ENCODE data around the gene FNBP1.

Gene FNBP1

GRCh38 chr9:129873563-129874190, 169.3 kb downstream of the FNBP1 start:
- in situ Hi-C loops (cut with HindIII; ENCODE audit: low sequenced_read_pairs): no loop called here
- no peak overlapping the region for H3K4me3 ChIP-seq (ENCODE audit: low read depth, low read length)
- TF ChIP-seq CTCF (IDR thresholded peaks at IDR 0.05; ENCODE audit: low read depth, low read length, missing control alignments): no peak
- DNase-seq (ENCODE audit: low read depth): no peak

GRCh38 chr9:129871046-129871445, 171.9 kb downstream of the FNBP1 start:
- TF ChIP-seq CTCF (IDR thresholded peaks at IDR 0.05; ENCODE audit: low read depth, low read length, missing control alignments): no peak
- no peak for DNase-seq (ENCODE audit: low read depth)
- in situ Hi-C loops (cut with HindIII; ENCODE audit: low sequenced_read_pairs): no loop called here
- no peak overlapping the region for H3K4me3 ChIP-seq (ENCODE audit: low read depth, low read length)

- TF ChIP-seq CTCF (IDR thresholded peaks at IDR 0.05; ENCODE audit: low read depth, low read length, missing control alignments): no peak
- no peak for DNase-seq (ENCODE audit: low read depth)
- H3K4me3 ChIP-seq (ENCODE audit: low read depth, low read length): no peak overlapping the region
- in situ Hi-C loops (cut with HindIII; ENCODE audit: low sequenced_read_pairs): no loop called here
These were observed 173.1 kb downstream of the FNBP1 start for GRCh38 chr9:129869585-129870501.

- no peak overlapping the region for H3K4me3 ChIP-seq (ENCODE audit: low read depth, low read length)
- DNase-seq (ENCODE audit: low read depth): no peak
- TF ChIP-seq CTCF (IDR thresholded peaks at IDR 0.05; ENCODE audit: low read depth, low read length, missing control alignments): no peak
- in situ Hi-C loops (cut with HindIII; ENCODE audit: low sequenced_read_pairs): no loop called here
These were observed 174.0 kb downstream of the FNBP1 start for GRCh38 chr9:129868872-129869486.

- H3K4me3 ChIP-seq (ENCODE audit: low read depth, low read length): no peak overlapping the region
- in situ Hi-C loops (cut with HindIII; ENCODE audit: low sequenced_read_pairs): no loop called here
- TF ChIP-seq CTCF (IDR thresholded peaks at IDR 0.05; ENCODE audit: low read depth, low read length, missing control alignments): no peak
- DNase-seq (ENCODE audit: low read depth): no peak
These were observed 174.7 kb downstream of the FNBP1 start for GRCh38 chr9:129868023-129868871.
